Keratinocyte (primary cell): ENCODE results near the gene IL21R. TPM values are rescaled to one million over a fixed set of nuclear protein-coding genes. Genes with fewer than 3 reads are reported as not detected.

ENCODE experiments used
- DNase-seq: peaks from one replicate; pipeline ENCODE4 v3.0.0-alpha.2; 2011; ENCODE audit warnings: low read depth, missing footprints, low spot score
- FAIRE-seq: peaks from 2 replicates; lab custom pipeline; 2011; peaks lifted over from hg19 to GRCh38; lab: Jason Lieb, UNC
- H2AFZ ChIP-seq: 2 replicates; pipeline ENCODE4 v1.6.0; 2012; ENCODE audit warnings: low read length, control low read depth, inconsistent platforms; ENCODE audit not compliant: control insufficient read depth
- H3K27ac ChIP-seq: 2 replicates; pipeline ENCODE4 v1.5.1; 2011; ENCODE audit warnings: low read length; ENCODE audit not compliant: control insufficient read depth, insufficient read depth
- H3K27me3 ChIP-seq: 3 replicates; pipeline ENCODE4 v1.6.0; 2011; ENCODE audit warnings: low read length; ENCODE audit not compliant: control insufficient read depth, insufficient read depth; ENCODE audit errors: extremely low read depth
- H3K36me3 ChIP-seq, 2 experiments: 2 replicates in 1 of 2; 3 replicates in 1 of 2; pipeline ENCODE4 v1.5.1; 2011; ENCODE audit warnings: low read length in 2 of 2, mild to moderate bottlenecking in 1 of 2; ENCODE audit not compliant: control insufficient read depth in 2 of 2, insufficient read depth in 2 of 2; ENCODE audit errors: extremely low read depth in 1 of 2
- H3K4me1 ChIP-seq: 3 replicates; pipeline ENCODE4 v1.5.1; 2011; ENCODE audit warnings: low read length; ENCODE audit not compliant: control insufficient read depth, insufficient read depth; ENCODE audit errors: extremely low read depth
- H3K4me2 ChIP-seq: 3 replicates; pipeline ENCODE4 v1.6.0; 2011; ENCODE audit warnings: low read depth, low read length; ENCODE audit not compliant: control insufficient read depth, insufficient read depth; ENCODE audit errors: extremely low read depth
- H3K4me3 ChIP-seq, 3 experiments: fragments of 200-600 bp in 1 of 3; sonication (generic) in 1 of 3; 2 replicates in 2 of 3; 3 replicates in 1 of 3; pipeline ENCODE4 v1.5.1; 2011 to 2016; ENCODE audit warnings: low read length in 3 of 3, mild to moderate bottlenecking in 3 of 3, control low read depth in 2 of 3, inconsistent platforms in 1 of 3, low read depth in 1 of 3, mixed read lengths in 1 of 3, mixed run types in 1 of 3, moderate library complexity in 1 of 3; ENCODE audit not compliant: control insufficient read depth in 2 of 3, insufficient read depth in 2 of 3; ENCODE audit errors: extremely low read depth in 1 of 3
- H3K79me2 ChIP-seq: 2 replicates; pipeline ENCODE4 v1.6.0; 2012; ENCODE audit warnings: low read length; ENCODE audit not compliant: control insufficient read depth, insufficient read depth
- H3K9ac ChIP-seq: 3 replicates; pipeline ENCODE4 v1.6.0; 2011; ENCODE audit warnings: low read length; ENCODE audit not compliant: control insufficient read depth, insufficient read depth; ENCODE audit errors: extremely low read depth
- H3K9me1 ChIP-seq: 3 replicates; pipeline ENCODE4 v1.6.0; 2011; ENCODE audit warnings: low read length; ENCODE audit not compliant: control insufficient read depth, insufficient read depth; ENCODE audit errors: extremely low read depth
- H3K9me3 ChIP-seq: 2 replicates; pipeline ENCODE4 v1.5.1; 2012; ENCODE audit warnings: low read depth, low read length; ENCODE audit not compliant: control insufficient read depth
- H4K20me1 ChIP-seq: 3 replicates; pipeline ENCODE4 v1.6.0; 2011; ENCODE audit warnings: low read length; ENCODE audit not compliant: control insufficient read depth, insufficient read depth; ENCODE audit errors: extremely low read depth
- EZH2 ChIP-seq: IDR thresholded peaks from one replicate; pipeline ENCODE4 v1.6.1; 2012; ENCODE audit warnings: inconsistent platforms, mild to moderate bottlenecking, low read length, moderate library complexity
- dilution Hi-C: fragments of 300-500 bp; cut with MboI; formaldehyde crosslinking; loops from one replicate; pipeline ENCODE4 v1.7.0; 2020; ENCODE audit warnings: low sequenced_read_pairs; ENCODE audit not compliant: extremely low pct_ligation_motif_present
- polyA plus RNA-seq, 5 experiments: library from polyadenylated mRNA; depleted of rRNA in 3 of 5; stranded (reverse) in 3 of 5; stranded (forward) in 1 of 5; unstranded in 1 of 5; fragments of >200 nt; gene quantifications; 1 replicate in 1 of 5; 2 replicates in 3 of 5; 3 replicates in 1 of 5; pipeline versions ENCODE4 v1.2.1 to v1.2.3, GENCODE V29; 2011 to 2012; ENCODE audit warnings: missing spikeins in 2 of 5, low read depth in 1 of 5, low replicate concordance in 1 of 5
- TF ChIP-seq, protein P1 (sequence below), 3 experiments: IDR thresholded peaks in 1 of 3; conservative IDR thresholded peaks in 1 of 3; optimal IDR thresholded peaks in 1 of 3; 2 replicates in 2 of 3; 3 replicates in 1 of 3; pipeline versions ENCODE3 to v1.5.1; 2011; ENCODE audit warnings: low read length in 3 of 3, mild to moderate bottlenecking in 3 of 3, moderate library complexity in 2 of 3, control low read depth in 1 of 3, inconsistent platforms in 1 of 3; ENCODE audit not compliant: insufficient read depth in 2 of 3; ENCODE audit errors: extremely low read depth in 1 of 3

Gene IL21R
- polyA plus RNA-seq, 1 donor (not counting 4 experiments of a cell fraction or from before 2014, with no cell fraction given) = 0.12 TPM

DNA sequence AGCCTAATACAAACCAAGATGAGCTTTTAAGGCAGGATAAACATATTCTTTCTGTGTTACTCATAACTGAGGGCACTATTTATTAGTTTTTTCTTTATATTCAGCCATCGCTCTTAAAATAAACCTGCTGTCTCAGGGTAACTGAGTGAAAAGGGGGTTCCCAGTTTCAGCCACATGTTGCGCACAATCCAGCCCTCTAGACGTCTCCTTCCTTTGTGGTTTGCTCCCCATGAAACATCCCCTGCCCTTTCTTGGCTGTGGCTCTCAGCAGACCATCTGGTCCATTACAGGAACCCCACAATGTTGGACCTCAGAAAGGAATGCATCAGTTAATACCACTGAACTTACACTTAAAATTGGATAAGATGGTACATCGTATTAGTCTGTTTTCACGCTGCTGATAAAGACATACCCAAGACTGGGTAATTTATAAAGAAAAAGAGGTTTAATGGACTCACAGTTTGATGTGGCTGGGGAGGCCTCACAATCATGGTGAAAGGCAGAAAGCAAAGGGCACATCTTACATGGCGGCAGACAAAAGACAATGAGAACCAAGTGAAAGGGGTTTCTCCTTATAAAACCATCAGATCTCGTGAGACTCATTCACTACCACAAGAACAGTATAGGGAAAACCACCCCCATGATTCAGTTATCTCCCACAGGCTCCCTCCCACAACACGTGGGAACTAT, 12.6 kb upstream of the IL21R start:
- no peaks in the 10 kb centered on the region for H3K9me1 ChIP-seq
- H3K27ac ChIP-seq = no peak overlapping the region
- no peak for DNase-seq
- H3K9ac ChIP-seq = no peak overlapping the region
- H3K9me3 ChIP-seq = no peaks in the 10 kb centered on the region
- H3K4me2 ChIP-seq = no peak overlapping the region
- H3K4me3 ChIP-seq = no peak overlapping the region
- no peak for TF ChIP-seq EZH2
- TF ChIP-seq, protein P1, sequence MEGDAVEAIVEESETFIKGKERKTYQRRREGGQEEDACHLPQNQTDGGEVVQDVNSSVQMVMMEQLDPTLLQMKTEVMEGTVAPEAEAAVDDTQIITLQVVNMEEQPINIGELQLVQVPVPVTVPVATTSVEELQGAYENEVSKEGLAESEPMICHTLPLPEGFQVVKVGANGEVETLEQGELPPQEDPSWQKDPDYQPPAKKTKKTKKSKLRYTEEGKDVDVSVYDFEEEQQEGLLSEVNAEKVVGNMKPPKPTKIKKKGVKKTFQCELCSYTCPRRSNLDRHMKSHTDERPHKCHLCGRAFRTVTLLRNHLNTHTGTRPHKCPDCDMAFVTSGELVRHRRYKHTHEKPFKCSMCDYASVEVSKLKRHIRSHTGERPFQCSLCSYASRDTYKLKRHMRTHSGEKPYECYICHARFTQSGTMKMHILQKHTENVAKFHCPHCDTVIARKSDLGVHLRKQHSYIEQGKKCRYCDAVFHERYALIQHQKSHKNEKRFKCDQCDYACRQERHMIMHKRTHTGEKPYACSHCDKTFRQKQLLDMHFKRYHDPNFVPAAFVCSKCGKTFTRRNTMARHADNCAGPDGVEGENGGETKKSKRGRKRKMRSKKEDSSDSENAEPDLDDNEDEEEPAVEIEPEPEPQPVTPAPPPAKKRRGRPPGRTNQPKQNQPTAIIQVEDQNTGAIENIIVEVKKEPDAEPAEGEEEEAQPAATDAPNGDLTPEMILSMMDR (optimal IDR thresholded peaks at IDR 0.05 in 1 of 3, IDR thresholded peaks at IDR 0.05 in 1 of 3, conservative IDR thresholded peaks at IDR 0.05 in 1 of 3; ENCODE audit: extremely low read depth in 1 of 3, insufficient read depth in 2 of 3, low read length in 3 of 3) = no peak
- no peaks in the 10 kb centered on the region for H3K79me2 ChIP-seq
- no peaks in the 10 kb centered on the region for H4K20me1 ChIP-seq
- no peaks in the 10 kb centered on the region for H3K4me1 ChIP-seq
- H3K27me3 ChIP-seq = peaks cover 3% of the 10 kb centered on the region
- no peak for FAIRE-seq
- dilution Hi-C loops = no loop called here
- H3K36me3 ChIP-seq = no peaks in the 10 kb centered on the region
- H2AFZ ChIP-seq = no peak overlapping the region

DNA sequence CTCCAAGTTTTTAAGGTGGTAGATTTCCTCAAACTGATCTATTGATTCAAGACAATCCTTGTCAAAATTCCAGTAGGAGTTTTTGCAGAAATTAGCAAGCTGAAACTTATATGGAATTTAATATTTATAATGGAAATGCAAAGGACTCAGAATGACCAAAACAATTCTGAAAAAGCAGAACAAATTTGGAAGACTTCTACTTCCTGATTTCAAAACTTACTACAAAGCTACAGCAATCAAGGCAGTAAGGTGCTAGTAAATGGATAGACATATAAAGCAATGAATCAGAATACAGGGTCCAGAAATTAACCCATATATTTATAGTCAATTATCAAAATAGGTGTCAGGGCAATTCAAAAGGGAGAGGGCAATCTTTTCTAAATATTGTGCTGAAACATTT, 11.8 kb upstream of the IL21R start:
- FAIRE-seq = no peak
- H3K9me3 ChIP-seq = no peaks in the 10 kb centered on the region
- H3K79me2 ChIP-seq = no peaks in the 10 kb centered on the region
- peaks cover 3% of the 10 kb centered on the region for H3K27me3 ChIP-seq
- no peaks in the 10 kb centered on the region for H3K4me1 ChIP-seq
- TF ChIP-seq, protein P1 (optimal IDR thresholded peaks at IDR 0.05 in 1 of 3, IDR thresholded peaks at IDR 0.05 in 1 of 3, conservative IDR thresholded peaks at IDR 0.05 in 1 of 3; ENCODE audit: extremely low read depth in 1 of 3, insufficient read depth in 2 of 3, low read length in 3 of 3) = no peak
- TF ChIP-seq EZH2 = no peak
- no peak overlapping the region for H3K4me3 ChIP-seq
- no peak overlapping the region for H2AFZ ChIP-seq
- H3K27ac ChIP-seq = no peak overlapping the region
- H3K36me3 ChIP-seq = no peaks in the 10 kb centered on the region
- no peaks in the 10 kb centered on the region for H3K9me1 ChIP-seq
- no peaks in the 10 kb centered on the region for H4K20me1 ChIP-seq
- dilution Hi-C loops = no loop called here
- H3K4me2 ChIP-seq = no peak overlapping the region
- H3K9ac ChIP-seq = no peak overlapping the region
- no peak for DNase-seq
